Measurements from ENCODE around the gene GRIN3A.

DNA sequence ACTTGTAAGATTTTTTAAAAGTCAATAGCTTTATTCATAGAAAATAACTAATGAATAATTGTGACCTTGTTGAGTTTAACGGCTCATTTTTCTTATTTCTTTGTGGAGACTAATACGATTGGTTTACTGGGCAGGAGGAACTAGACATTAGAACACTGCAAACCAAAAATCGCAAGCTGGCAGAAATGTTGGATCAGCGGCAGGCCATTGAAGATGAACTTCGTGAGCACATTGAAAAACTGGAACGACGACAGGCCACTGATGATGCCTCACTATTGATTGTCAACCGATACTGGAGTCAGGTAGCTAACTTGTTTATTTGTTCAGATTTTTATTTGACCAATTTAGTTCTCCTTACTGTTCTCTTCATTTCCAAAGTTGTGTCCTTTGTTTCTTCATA lies 198.4 kb downstream of the GRIN3A start:
- no peak for TF ChIP-seq POLR2A (IDR thresholded peaks at IDR 0.05; ENCODE audit: low read depth, low read length)
- TF ChIP-seq TAF1 (IDR thresholded peaks at IDR 0.05; ENCODE audit: low read depth, low read length) = no peak
